Bronchial epithelial cell (primary cell): Measurements from ENCODE around the gene PRKCQ. TPM values are rescaled to one million over a fixed set of nuclear protein-coding genes. Genes with fewer than 3 reads are reported as not detected.
"Not testable (repeated sequence)": the region's sequence is repeated elsewhere in the genome, so short reads cannot be mapped to it uniquely, and the experiment has no call there.

Source experiments
- DNase-seq: peaks from one replicate; pipeline ENCODE4 v3.0.0-alpha.2; 2010; ENCODE audit warnings: low read depth
- FAIRE-seq: peaks from 2 replicates; lab custom pipeline; 2011; peaks lifted over from hg19 to GRCh38; lab: Jason Lieb, UNC
- H3K27me3 ChIP-seq: 2 replicates; pipeline ENCODE4 v1.5.1; 2011; ENCODE audit warnings: low read length; ENCODE audit not compliant: control insufficient read depth, insufficient read depth
- H3K36me3 ChIP-seq: 2 replicates; pipeline ENCODE4 v1.5.1; 2011; ENCODE audit warnings: low read length; ENCODE audit not compliant: control insufficient read depth, insufficient read depth
- H3K4me3 ChIP-seq: 2 replicates; pipeline ENCODE4 v1.5.1; 2011; ENCODE audit warnings: mild to moderate bottlenecking, low read depth, low read length, control low read depth
- total RNA-seq: library from RNA; depleted of rRNA; stranded (reverse); fragments of >200 nt; gene quantifications from 2 replicates; pipeline ENCODE4 v1.2.1, GENCODE V29; 2014
- TF ChIP-seq, protein P1 (sequence below): IDR thresholded peaks from 2 replicates; pipeline ENCODE4 v1.5.1; 2011; ENCODE audit warnings: mild to moderate bottlenecking, moderate library complexity, low read length, control low read depth, inconsistent platforms; ENCODE audit not compliant: insufficient read depth, severe bottlenecking

Gene PRKCQ
- total RNA-seq, 1 donor from 2014 or later, result 2.1 TPM

DNA sequence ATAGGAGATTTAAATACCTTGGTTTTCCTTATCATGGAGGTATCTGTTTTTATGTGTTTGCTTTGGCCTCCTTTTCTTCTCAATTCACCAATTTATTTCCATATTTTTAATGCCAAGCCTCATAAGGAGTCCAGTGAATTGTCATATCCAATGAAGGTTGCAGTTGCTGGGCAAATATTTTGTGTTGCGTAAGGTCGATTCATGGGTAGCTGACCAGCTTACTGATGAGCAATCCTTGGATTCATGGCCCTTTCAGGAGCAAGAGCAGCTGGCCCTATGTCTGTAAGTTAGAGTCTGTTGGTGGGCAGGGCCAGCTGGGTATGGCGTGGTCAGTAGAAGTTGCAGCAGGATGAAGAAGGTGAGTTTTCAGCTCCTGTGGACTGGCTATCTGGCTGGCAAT, 194.4 kb downstream of the PRKCQ start:
- Histone ChIP-seq H3K27me3 (no peaks in the 10 kb centered on the region), H3K4me3 (no peak overlapping the region), H3K36me3 (no peaks in the 10 kb centered on the region)
- DNase-seq (peak; percentile 64), FAIRE-seq (no peak)
- TF ChIP-seq, protein P1, sequence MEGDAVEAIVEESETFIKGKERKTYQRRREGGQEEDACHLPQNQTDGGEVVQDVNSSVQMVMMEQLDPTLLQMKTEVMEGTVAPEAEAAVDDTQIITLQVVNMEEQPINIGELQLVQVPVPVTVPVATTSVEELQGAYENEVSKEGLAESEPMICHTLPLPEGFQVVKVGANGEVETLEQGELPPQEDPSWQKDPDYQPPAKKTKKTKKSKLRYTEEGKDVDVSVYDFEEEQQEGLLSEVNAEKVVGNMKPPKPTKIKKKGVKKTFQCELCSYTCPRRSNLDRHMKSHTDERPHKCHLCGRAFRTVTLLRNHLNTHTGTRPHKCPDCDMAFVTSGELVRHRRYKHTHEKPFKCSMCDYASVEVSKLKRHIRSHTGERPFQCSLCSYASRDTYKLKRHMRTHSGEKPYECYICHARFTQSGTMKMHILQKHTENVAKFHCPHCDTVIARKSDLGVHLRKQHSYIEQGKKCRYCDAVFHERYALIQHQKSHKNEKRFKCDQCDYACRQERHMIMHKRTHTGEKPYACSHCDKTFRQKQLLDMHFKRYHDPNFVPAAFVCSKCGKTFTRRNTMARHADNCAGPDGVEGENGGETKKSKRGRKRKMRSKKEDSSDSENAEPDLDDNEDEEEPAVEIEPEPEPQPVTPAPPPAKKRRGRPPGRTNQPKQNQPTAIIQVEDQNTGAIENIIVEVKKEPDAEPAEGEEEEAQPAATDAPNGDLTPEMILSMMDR, result no peak

DNA sequence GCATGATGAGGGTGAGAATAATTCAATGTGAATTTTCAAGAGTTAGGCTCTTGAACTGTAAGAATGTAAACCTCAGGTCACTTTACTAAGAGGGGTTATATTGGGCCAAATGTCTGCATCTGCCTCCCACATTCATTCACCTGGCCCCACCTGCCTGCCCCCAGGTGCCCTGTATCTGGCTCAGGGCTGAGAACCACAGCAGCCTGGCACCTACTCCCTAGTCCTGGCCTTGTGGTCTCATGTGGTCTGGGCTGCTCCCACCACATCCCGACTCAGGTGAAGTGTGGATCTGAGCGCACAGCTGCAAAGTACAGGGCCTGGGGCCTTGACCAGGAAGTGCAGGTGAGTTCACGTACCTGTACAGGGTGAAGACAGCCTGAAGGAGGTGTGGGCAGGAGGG, 195.2 kb downstream of the PRKCQ start:
- H3K27me3 ChIP-seq, result no peaks in the 10 kb centered on the region
- DNase-seq (no peak), FAIRE-seq (no peak)
- no peak overlapping the region for H3K4me3 ChIP-seq
- TF ChIP-seq, protein P1, result no peak
- H3K36me3 ChIP-seq, result no peaks in the 10 kb centered on the region

DNA sequence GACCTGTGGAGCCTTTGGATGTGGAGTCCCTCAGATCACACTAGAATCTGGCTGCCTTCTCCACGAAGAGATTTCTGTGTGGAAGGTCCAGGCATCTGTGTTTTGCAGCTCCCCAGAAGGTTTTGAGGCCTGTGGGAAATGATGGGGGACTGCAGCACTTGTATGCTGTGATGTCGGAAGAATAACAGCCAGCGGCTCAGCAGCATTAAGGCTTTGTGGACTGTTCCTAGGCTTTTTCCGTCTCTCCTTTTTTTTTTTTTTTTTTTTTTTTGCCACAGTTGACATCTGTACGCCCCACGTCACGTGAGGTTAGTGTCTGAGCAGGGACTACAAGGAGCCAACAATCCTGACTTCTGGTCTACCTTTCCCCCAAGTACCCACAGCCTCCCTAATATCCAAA, 196.0 kb downstream of the PRKCQ start:
- DNase-seq, result no peak
- TF ChIP-seq, protein P1, result no peak
- Histone ChIP-seq H3K36me3 (no peaks in the 10 kb centered on the region), H3K27me3 (no peaks in the 10 kb centered on the region), H3K4me3 (no peak overlapping the region)
- no peak for FAIRE-seq

DNA sequence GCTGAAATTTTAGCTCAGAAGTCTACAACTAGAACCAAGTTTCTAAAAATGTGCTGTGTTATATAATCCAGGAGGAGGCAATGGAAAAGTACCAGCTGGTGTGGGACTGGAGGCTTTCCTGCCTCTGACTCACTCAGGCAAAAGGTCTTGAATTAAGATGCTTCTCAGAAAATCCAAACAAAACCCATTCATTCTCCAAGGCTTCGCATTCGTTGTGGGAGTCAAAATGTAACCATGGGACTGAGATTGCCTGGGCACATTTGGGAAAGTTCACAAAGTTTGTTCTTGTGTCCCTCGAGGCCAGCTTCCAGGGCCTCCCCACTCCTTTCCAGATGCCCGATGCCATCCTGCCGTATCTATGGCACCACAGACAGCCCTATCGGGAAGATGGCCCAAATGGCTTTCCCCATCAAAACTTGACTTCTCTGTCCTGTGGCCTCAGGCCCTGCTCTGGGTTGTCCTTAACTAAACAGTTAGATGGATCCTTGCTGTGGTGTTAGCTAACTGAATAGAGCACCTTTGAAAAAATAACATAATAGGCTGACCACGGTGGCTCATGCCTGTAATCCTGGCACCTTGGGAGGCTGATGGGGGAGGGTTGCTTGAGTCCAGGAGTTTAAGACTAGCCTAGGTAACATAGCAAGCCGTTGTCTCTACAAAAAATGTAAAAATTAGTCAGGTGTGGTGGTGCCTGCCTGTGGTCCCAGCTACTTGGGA, 196.8 kb downstream of the PRKCQ start:
- FAIRE-seq, result no peak
- no peak overlapping the region for H3K4me3 ChIP-seq
- TF ChIP-seq, protein P1, result no peak
- no peaks in the 10 kb centered on the region for H3K36me3 ChIP-seq
- no peak for DNase-seq
- H3K27me3 ChIP-seq, result no peaks in the 10 kb centered on the region

DNA sequence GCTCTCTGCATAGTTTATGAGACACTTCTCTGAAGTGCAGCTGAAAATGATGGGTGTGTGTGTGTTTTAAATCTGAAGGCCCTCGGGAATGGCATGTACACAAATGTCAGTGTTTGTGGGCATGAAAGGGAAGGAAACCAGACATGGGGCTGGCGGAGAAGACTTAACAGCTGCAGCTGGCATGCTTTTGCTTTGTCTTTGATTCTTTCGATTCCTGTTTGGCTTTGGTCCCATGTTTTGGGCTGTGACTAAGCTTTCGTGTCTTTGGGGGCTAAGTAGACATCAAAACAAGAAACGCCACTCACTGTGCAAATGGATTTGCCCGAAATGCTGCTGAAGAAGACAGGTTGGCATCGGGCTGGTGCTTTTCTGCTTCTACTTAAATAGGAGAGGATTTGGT, 198.0 kb downstream of the PRKCQ start:
- DNase-seq (no peak), FAIRE-seq (peak; percentile 60)
- Histone ChIP-seq H3K4me3 (no peak overlapping the region), H3K27me3 (no peaks in the 10 kb centered on the region), H3K36me3 (no peaks in the 10 kb centered on the region)
- TF ChIP-seq, protein P1, result no peak

DNA sequence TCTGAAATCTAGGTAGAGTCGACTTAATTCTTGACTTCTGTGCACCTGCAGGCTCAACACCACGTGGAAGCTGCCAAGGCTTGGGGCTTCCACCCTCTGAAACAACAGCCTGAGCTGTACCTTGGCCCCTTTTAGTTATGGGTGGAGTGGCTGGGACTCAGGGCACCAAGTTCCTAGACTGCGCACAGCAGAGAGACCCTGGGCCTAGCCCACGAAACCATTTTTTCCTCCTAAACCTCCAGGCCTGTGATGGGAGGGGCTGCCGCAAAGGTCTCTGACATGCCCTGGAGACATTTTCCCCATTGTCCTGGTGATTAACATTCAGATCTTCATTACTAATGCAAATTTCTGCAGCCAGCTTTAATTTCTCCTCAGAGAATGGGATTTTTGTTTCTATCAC, 199.6 kb downstream of the PRKCQ start:
- not testable (repeated sequence) for H3K36me3 ChIP-seq, DNase-seq, FAIRE-seq, H3K27me3 ChIP-seq, H3K4me3 ChIP-seq
